NCI-H187 (cell line): ENCODE data around the gene TMEM114.
"Not testable (repeated sequence)": the region's sequence is repeated elsewhere in the genome, so short reads cannot be mapped to it uniquely, and the experiment has no call there.

Source experiments
- DNase-seq, 2 experiments: peaks; one replicate each; lab custom pipeline; 2025; lab: John Stamatoyannopoulos, UW

The TMEM114 gene

GRCh38 chr16:8572919-8573724 lies 17.2 kb downstream of the TMEM114 start:
- no peak for DNase-seq

GRCh38 chr16:8572063-8572918 lies 18.0 kb downstream of the TMEM114 start:
- no peak for DNase-seq

GRCh38 chr16:8571061-8571596 lies 19.2 kb downstream of the TMEM114 start:
- no peak for DNase-seq

GRCh38 chr16:8570393-8570792 lies 19.9 kb downstream of the TMEM114 start:
- DNase-seq: not testable (repeated sequence)

GRCh38 chr16:8569650-8570346 lies 20.5 kb downstream of the TMEM114 start:
- DNase-seq: no peak

- no peak for DNase-seq
Observed at GRCh38 chr16:8568231-8568617, 22.1 kb downstream of the TMEM114 start.

- peak; percentile 2 to 21 for DNase-seq
Observed at GRCh38 chr16:8567355-8568230, 22.7 kb downstream of the TMEM114 start.

- no peak for DNase-seq
Observed at GRCh38 chr16:8565498-8565897, 24.8 kb downstream of the TMEM114 start.

- DNase-seq: no peak
Observed at GRCh38 chr16:8564934-8565345, 25.4 kb downstream of the TMEM114 start.

- not testable (repeated sequence) for DNase-seq
Observed at GRCh38 chr16:8563944-8564540, 26.3 kb downstream of the TMEM114 start.

GRCh38 chr16:8561496-8561895 lies 28.8 kb downstream of the TMEM114 start:
- no peak for DNase-seq

GRCh38 chr16:8555400-8555799 lies 34.9 kb downstream of the TMEM114 start:
- DNase-seq: no peak

GRCh38 chr16:8554881-8555280 lies 35.4 kb downstream of the TMEM114 start:
- DNase-seq: no peak

- no peak for DNase-seq
Observed at GRCh38 chr16:8554022-8554421, 36.3 kb downstream of the TMEM114 start.

- DNase-seq: no peak
Observed at GRCh38 chr16:8552487-8553221, 37.7 kb downstream of the TMEM114 start.

- DNase-seq: no peak
Observed at GRCh38 chr16:8551388-8552332, 38.7 kb downstream of the TMEM114 start.

GRCh38 chr16:8550728-8551387 lies 39.5 kb downstream of the TMEM114 start:
- DNase-seq: no peak

GRCh38 chr16:8549843-8550412 lies 40.4 kb downstream of the TMEM114 start:
- DNase-seq: no peak
